GM18909 (cell line): Measurements from ENCODE around the gene IBA57.
"Not testable (repeated sequence)": the region's sequence is repeated elsewhere in the genome, so short reads cannot be mapped to it uniquely, and the experiment has no call there.

Source experiments
- ATAC-seq: cut with Tn5 transposase; IDR thresholded peaks from one replicate; pipeline ENCODE4 v1.9.1; 2021; ENCODE audit warnings: mild to moderate bottlenecking; ENCODE audit not compliant: unreplicated experiment, poor library complexity

IBA57 gene

DNA sequence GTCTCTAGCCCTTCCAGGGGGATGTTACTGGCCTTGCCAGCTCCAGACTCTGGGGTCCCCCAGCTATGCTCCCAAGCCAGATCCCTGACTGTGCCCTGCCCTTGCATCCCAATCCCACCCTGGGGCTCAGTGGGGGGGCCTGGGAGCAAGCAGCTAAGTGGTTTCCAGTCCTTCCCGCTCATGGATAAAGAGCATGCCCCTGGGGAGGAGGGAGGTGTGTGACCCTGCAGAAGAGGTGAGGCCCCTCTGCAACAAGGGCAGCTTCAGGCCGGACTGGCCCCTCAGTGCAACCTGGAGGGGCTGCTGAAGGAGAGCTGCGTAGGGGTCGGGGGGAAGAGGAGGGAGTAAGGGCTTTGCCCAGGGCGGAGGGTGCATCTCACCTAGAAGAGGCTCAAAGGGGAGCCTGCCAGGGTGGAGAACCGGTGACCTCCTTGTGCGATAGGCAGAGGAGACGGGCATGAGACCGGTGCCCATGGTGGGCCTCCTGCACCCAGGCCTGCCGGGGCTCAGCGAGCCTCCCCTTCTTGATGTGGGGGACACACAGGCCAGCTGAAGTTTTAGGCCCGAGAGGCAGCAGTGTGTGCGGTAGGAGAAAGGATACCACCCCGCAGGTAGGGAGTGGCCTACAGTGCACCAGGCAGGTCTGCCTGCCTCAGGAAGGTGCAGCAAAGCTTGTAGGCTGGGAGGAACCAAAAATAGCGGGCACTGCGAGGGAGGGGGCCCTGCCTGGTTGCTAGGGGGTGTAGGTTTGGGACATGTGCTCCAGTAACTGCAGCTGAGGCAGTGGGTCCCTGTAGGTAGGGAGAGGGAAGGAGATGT, 45.3 kb downstream of the IBA57 start:
- no peak for ATAC-seq

GRCh38 chr1:228211531-228212414, 46.2 kb downstream of the IBA57 start:
- ATAC-seq = no peak

GRCh38 chr1:228212415-228212965, 46.9 kb downstream of the IBA57 start:
- ATAC-seq = no peak

DNA sequence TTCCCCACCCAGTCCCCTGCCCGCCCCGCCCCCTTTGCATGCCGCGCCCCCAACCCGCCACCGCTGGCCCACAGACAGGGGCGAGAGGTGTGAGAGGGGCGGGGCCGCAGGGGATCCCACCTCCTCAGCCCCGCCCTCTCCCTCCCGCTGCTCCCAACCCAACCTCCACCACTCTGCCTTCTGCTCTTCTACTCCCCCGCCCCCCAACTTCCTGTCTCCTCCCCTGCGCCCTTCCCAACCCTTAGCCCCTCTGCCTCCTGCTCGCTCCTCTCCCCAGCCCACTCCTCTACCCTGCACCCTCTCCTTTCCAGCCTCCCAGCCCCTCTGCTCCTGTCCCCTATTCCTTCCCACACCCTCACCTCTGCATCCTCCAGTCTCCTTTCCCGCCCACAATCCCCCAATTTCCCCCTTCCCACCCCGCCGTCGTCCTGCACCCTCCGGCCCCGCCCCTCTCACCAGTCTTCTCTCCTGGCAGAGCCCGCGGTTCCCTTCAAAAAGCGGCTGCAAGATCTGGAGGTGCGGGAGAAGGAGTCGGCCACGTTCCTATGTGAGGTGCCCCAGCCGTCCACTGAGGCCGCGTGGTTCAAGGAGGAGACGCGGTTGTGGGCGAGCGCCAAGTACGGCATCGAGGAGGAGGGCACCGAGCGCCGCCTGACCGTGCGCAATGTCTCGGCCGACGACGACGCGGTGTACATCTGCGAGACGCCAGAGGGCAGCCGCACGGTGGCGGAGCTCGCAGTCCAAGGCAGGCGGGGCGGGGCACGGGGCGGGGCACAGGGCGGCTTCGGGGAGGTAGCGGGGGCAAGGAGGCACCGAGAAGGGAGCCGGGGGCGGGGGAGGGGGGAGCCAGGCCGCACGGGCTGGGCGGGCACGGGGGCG, 47.6 kb downstream of the IBA57 start:
- peak; percentile 93 for ATAC-seq

DNA sequence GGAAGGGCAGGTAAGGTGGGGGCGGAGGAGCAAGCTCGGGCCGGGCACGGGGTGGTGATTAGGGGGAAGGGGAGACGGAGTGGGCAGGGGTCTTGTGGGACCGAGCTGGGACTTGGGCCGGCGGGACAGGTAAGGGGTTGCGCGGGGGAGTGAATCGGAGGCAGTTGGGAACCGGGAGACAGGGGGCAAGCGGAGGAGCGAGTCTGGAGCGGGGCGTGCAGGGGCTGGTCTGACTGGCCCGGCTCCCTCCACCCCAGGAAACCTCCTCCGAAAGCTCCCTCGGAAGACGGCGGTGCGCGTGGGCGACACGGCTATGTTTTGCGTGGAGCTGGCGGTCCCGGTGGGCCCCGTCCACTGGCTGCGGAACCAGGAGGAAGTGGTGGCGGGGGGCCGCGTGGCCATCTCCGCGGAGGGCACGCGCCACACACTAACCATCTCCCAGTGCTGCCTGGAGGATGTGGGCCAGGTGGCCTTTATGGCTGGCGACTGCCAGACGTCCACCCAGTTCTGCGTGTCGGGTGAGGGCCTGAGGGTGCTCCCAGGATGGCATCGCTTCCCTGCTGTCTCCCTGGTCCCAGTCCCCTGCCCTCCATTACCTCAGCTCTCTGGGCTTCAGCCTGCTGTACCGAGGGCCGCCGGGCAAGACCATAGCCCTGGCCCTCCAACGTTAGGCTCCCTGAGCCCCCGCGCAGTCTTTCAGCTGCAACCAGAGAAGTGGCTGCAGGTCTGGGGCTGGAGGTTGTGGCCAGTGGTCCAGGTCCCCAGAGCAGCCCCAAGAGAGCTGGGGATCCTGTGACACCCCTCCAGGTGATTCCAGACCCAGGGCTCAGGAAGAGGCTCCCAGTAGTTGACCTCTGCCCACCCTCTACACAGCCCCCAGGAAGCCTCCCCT, 48.6 kb downstream of the IBA57 start:
- ATAC-seq = no peak

DNA sequence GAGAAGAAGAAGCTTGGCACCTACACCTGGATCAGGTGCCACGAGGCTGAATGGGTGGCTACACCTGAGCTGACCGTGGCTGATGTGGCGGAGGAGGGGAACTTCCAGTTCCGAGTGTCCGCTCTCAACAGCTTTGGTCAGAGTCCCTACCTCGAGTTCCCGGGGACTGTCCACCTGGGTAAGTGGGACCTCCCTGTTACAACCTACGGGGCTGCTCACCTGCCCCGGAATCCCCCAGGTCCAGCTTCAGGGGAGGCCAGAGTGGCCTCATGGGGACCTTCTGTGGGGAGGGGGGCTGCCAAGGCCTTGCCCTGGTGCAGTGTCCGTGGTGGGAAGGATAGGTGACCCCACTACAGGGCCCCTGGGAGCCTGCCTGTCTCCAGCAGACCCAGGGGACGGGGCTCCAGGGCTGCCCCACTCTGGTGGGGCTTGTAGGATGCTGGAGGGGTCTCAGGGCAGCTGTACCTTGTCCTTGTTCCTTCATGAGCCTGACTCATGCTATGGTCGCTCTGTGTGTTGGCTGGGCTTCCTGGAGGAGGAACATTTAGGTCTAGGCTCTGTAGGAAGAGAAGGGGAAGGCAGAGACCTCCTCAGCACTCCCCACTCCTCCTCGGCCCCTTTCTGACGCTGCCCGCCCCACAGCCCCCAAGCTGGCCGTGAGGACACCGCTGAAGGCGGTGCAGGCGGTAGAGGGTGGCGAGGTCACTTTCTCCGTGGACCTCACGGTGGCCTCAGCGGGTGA, 49.5 kb downstream of the IBA57 start:
- no peak for ATAC-seq

- ATAC-seq = no peak
Measured at GRCh38 chr1:228215663-228216116, 50.1 kb downstream of the IBA57 start.

DNA sequence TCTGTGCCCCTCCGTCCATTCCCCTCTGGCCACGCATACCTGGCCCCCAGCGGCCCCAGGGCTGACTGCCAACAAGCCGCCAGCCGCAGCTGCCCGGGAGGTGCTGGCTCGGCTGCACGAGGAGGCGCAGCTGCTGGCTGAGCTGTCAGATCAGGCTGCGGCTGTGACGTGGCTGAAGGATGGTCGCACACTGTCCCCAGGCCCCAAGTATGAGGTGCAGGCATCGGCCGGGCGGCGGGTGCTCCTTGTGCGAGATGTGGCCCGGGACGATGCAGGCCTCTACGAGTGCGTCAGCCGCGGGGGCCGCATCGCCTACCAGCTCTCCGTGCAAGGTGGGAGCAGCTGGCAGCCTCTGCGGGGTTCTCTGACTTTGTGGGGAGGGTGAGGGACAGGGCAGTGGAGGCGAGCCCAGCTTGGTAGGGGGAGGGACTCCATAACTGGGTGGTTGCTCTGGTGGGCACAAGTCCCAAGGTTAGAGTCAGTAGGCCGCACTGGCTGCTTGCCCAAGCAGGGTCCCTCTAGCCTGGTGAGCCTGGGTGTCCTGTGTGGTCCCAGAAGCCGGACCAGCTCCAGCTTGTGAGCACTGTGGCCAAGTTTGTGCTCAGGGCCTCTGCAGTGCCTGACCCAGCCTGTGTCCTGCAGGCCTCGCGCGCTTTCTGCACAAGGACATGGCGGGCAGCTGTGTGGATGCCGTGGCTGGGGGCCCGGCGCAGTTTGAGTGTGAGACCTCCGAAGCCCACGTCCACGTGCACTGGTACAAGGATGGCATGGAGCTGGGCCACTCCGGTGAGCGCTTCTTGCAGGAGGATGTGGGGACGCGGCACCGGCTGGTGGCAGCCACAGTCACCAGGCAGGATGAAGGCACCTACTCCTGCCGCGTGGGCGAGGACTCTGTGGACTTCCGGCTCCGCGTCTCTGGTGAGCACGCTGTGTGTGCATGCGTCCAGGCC, 51.0 kb downstream of the IBA57 start:
- ATAC-seq = no peak

GRCh38 chr1:228217551-228218344, 52.1 kb downstream of the IBA57 start:
- no peak for ATAC-seq

DNA sequence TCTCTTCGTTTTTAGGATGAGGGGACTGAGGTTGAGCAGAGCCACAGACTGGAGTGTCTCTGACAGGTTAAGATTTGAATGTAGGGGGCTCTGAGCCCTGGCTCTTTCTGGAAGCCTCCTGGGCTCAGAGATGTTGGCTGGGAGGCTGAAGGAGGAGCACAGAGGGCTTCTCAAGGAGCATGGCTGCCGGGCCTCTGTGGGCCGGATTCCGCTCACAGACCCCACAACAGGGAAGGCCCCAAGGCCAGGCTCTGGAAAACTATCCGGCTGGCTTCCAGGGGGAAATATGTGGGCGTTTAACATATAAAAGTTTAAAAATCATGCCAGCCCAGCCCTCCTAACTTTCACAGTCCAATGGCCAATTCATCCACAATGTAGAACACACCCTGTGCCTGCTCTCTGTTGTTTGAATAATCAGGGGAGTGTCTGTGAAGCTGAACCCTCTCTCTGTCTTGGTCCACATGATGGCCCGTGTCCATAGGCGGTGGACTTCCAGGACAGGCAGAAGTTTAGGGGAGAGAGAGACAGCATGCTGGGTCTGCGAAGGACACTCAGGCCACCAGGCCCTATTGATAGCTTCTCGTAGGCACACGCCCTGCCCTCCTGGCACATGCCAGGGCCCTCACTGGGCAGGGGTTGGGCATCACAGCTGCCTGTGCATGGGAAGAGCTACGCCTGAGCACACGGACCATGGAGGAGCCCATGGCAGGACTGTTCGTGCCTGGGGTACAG, 53.1 kb downstream of the IBA57 start:
- ATAC-seq = no peak

DNA sequence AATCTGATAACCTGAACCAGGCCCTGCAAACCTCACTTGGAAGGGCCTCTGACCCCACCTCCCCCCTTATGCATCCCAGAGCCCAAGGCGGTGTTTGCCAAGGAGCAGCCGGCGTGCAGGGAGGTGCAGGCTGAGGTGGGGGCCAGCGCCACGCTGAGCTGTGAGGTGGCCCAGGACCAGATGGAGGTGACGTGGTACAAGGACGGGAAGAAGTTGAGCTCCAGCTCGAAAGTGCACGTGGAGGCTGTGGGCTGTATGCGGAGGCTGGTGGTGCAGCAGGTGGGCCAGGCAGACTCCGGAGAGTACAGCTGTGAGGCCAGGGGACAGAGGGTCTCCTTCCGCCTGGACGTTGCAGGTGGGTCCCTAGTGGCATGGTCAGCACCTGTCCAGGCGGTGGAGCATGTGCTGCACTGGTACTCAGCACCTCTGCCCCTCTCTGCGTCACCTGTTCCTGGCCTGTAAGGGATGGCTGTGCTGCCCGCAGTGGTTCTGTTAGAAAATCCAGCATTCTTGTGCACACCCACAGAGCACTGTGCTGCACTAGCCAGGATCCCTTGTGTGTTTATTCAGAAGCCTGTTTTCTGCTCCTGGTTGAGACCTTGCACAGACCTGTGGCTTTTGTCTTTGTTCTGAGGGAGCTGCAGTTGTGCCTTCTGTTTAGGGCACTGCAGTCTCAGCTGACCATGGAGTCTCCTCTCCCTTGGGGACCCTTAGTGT, 53.8 kb downstream of the IBA57 start:
- ATAC-seq = no peak

DNA sequence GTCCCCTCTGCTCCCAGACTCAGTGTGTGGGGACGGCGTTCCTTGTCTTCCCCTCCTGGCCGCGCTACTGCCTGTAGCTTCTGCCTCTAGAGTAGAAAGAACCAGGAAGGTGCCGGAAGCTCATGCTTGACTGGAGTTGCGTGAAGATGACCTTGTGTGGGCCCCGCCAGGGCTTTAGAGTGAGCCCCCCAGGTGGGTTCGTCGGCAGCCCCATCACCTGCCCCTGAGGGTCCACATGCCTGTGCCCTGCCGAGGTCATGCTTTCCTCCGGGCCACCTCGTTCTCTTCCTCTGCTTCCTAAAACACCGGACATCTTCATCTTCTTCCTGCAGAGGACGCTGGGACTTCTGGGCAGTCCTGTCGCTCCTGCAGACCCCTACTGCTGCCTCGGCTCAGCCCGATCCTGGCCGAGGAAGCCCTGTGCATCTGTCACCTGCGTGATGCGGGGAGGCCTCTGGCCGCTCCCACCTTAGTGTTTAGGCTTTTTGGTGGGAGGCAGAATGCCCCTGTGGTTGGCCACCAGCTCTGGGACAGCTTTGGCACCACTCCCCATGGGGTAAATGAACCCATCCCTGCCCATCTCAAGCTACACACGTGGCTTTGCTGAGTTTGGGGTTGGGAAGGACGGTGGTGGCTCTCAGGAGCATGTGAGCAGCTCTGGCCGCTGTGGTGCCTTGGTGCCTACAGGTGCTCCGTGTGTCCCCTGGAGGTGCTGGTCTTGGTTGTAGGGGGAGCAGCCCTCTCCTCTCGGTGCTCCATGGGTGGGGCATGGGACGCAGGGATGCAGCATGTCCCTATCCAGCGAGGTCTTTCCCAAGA, 54.6 kb downstream of the IBA57 start:
- ATAC-seq = no peak

DNA sequence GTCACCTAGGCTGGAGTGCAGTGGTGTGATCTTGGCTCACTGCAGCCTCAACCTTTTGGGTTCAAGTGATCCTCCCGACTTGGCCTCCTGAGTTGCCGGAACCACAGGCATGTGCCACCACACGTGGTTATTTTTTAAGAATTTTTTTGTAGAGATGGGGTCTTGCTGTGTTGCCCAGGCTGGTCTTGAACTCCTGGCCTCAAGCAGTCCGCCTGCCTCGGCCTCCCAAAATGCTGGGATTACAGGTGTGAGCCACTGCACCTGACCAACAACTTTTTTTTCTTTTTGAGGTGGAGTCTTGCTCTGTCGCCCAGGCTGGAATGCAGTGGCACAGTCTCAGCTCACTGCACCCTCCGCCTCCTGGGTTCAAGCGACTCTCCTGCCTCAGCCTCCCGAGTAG, 55.5 kb downstream of the IBA57 start:
- not testable (repeated sequence) for ATAC-seq

DNA sequence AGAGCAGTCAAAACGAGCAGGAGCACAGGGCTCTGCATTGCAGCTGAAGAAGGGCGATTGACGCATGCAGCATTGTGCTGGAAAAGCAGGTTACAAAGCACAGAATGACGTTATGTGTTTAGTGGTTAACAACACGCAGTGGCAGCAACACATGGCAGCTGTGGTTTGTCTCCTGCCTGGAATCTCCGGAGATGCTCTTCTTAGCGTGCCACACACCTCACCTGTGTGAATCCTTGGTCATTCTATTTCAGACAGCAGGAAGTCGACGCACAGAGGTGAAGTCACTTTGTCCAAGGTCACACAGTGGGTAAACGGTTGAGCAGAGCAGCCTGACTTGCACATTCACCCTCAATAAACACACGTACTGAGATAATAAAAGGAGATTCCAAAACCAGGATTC, 56.9 kb downstream of the IBA57 start:
- ATAC-seq = no peak
